ENCODE results near the gene KCNQ1OT1. TPM values are rescaled to one million over a fixed set of nuclear protein-coding genes. Genes with fewer than 3 reads are reported as not detected.
A peak's percentile ranks its signal among the peaks of the same experiment; 100 is the strongest.

Gene KCNQ1OT1
- total and polyA plus RNA-seq, 2 donors, result 0.09 to 0.42 TPM

GRCh38 chr11:2700415-2701211 lies 819 bp upstream of the KCNQ1OT1 start:
- WGBS, result 56% methylated on average over 52 of the region's 52 CpGs
- Histone ChIP-seq H3K4me3 (ENCODE audit: low read length in 2 of 2) (peak overlapping the region; percentile 62 to 71), H3K36me3 (ENCODE audit: control insufficient read depth in 2 of 2, insufficient read depth in 2 of 2, low read length in 1 of 2) (no peaks in the 10 kb centered on the region), H3K27ac (ENCODE audit: low read depth in 1 of 2, low read length in 1 of 2) (peak overlapping the region in 1 of 2 donors; percentile 44), H3K9me3 (ENCODE audit: control insufficient read depth in 2 of 2, insufficient read depth in 1 of 2, low read length in 1 of 2) (peaks cover 0 to 13% of the 10 kb centered on the region in 2 donors), H3K4me1 (ENCODE audit: control insufficient read depth in 2 of 2, insufficient read depth in 2 of 2, low read length in 2 of 2) (peaks cover 0 to 45% of the 10 kb centered on the region in 2 donors), H3K27me3 (ENCODE audit: control insufficient read depth in 2 of 2, insufficient read depth in 1 of 2, low read length in 1 of 2) (peaks cover 0 to 7% of the 10 kb centered on the region in 2 donors)
- DNase-seq (ENCODE audit: low read depth in 6 of 9, low spot score in 9 of 9), result no peak

GRCh38 chr11:2699185-2699530 lies 636 bp downstream of the KCNQ1OT1 start:
- 50% methylated on average over 31 of the region's 31 CpGs for WGBS
- peaks cover 0 to 40% of the 10 kb centered on the region in 2 donors for H3K4me1 ChIP-seq (ENCODE audit: control insufficient read depth in 2 of 2, insufficient read depth in 2 of 2, low read length in 2 of 2)
- H3K9me3 ChIP-seq (ENCODE audit: control insufficient read depth in 2 of 2, insufficient read depth in 1 of 2, low read length in 1 of 2), result peaks cover 0 to 13% of the 10 kb centered on the region in 2 donors
- peak overlapping the region; percentile 59 to 71 for H3K4me3 ChIP-seq (ENCODE audit: low read length in 2 of 2)
- H3K27me3 ChIP-seq (ENCODE audit: control insufficient read depth in 2 of 2, insufficient read depth in 1 of 2, low read length in 1 of 2), result peaks cover 0 to 7% of the 10 kb centered on the region in 2 donors
- H3K27ac ChIP-seq (ENCODE audit: low read depth in 1 of 2, low read length in 1 of 2), result no peak overlapping the region
- no peak for DNase-seq (ENCODE audit: low read depth in 6 of 9, low spot score in 9 of 9)
- H3K36me3 ChIP-seq (ENCODE audit: control insufficient read depth in 2 of 2, insufficient read depth in 2 of 2, low read length in 1 of 2), result no peaks in the 10 kb centered on the region

GRCh38 chr11:2698386-2699184 lies 1.2 kb downstream of the KCNQ1OT1 start:
- Histone ChIP-seq H3K36me3 (ENCODE audit: control insufficient read depth in 2 of 2, insufficient read depth in 2 of 2, low read length in 1 of 2) (no peaks in the 10 kb centered on the region), H3K27ac (ENCODE audit: low read depth in 1 of 2, low read length in 1 of 2) (no peak overlapping the region), H3K4me1 (ENCODE audit: control insufficient read depth in 2 of 2, insufficient read depth in 2 of 2, low read length in 2 of 2) (peaks cover 0 to 34% of the 10 kb centered on the region in 2 donors), H3K9me3 (ENCODE audit: control insufficient read depth in 2 of 2, insufficient read depth in 1 of 2, low read length in 1 of 2) (peaks cover 0 to 13% of the 10 kb centered on the region in 2 donors), H3K4me3 (ENCODE audit: low read length in 2 of 2) (peak overlapping the region; percentile 59 to 71), H3K27me3 (ENCODE audit: control insufficient read depth in 2 of 2, insufficient read depth in 1 of 2, low read length in 1 of 2) (peaks cover 0 to 7% of the 10 kb centered on the region in 2 donors)
- no peak for DNase-seq (ENCODE audit: low read depth in 6 of 9, low spot score in 9 of 9)
- 54% methylated on average over 20 of the region's 20 CpGs for WGBS

GRCh38 chr11:2697866-2698265 lies 1.9 kb downstream of the KCNQ1OT1 start:
- no peak overlapping the region for H3K4me3 ChIP-seq (ENCODE audit: low read length in 2 of 2)
- no peaks in the 10 kb centered on the region for H3K36me3 ChIP-seq (ENCODE audit: control insufficient read depth in 2 of 2, insufficient read depth in 2 of 2, low read length in 1 of 2)
- 58% methylated on average over 1 of the region's 1 CpG for WGBS
- peaks cover 0 to 13% of the 10 kb centered on the region in 2 donors for H3K9me3 ChIP-seq (ENCODE audit: control insufficient read depth in 2 of 2, insufficient read depth in 1 of 2, low read length in 1 of 2)
- H3K27ac ChIP-seq (ENCODE audit: low read depth in 1 of 2, low read length in 1 of 2), result no peak overlapping the region
- peaks cover 0 to 7% of the 10 kb centered on the region in 2 donors for H3K27me3 ChIP-seq (ENCODE audit: control insufficient read depth in 2 of 2, insufficient read depth in 1 of 2, low read length in 1 of 2)
- peaks cover 0 to 27% of the 10 kb centered on the region in 2 donors for H3K4me1 ChIP-seq (ENCODE audit: control insufficient read depth in 2 of 2, insufficient read depth in 2 of 2, low read length in 2 of 2)
- no peak for DNase-seq (ENCODE audit: low read depth in 6 of 9, low spot score in 9 of 9)

- Histone ChIP-seq H3K36me3 (ENCODE audit: control insufficient read depth in 2 of 2, insufficient read depth in 2 of 2, low read length in 1 of 2) (no peaks in the 10 kb centered on the region), H3K27ac (ENCODE audit: low read depth in 1 of 2, low read length in 1 of 2) (no peak overlapping the region), H3K4me1 (ENCODE audit: control insufficient read depth in 2 of 2, insufficient read depth in 2 of 2, low read length in 2 of 2) (peaks cover 0 to 24% of the 10 kb centered on the region in 2 donors), H3K27me3 (ENCODE audit: control insufficient read depth in 2 of 2, insufficient read depth in 1 of 2, low read length in 1 of 2) (peaks cover 0 to 7% of the 10 kb centered on the region in 2 donors), H3K4me3 (ENCODE audit: low read length in 2 of 2) (no peak overlapping the region), H3K9me3 (ENCODE audit: control insufficient read depth in 2 of 2, insufficient read depth in 1 of 2, low read length in 1 of 2) (peaks cover 0 to 13% of the 10 kb centered on the region in 2 donors)
- 97% methylated on average over 5 of the region's 5 CpGs for WGBS
- DNase-seq (ENCODE audit: low read depth in 6 of 9, low spot score in 9 of 9), result no peak
These were observed 3.3 kb downstream of the KCNQ1OT1 start for GRCh38 chr11:2696455-2696854.

GRCh38 chr11:2694995-2695939 lies 4.5 kb downstream of the KCNQ1OT1 start:
- Histone ChIP-seq H3K27ac (ENCODE audit: low read depth in 1 of 2, low read length in 1 of 2) (no peak overlapping the region), H3K27me3 (ENCODE audit: control insufficient read depth in 2 of 2, insufficient read depth in 1 of 2, low read length in 1 of 2) (peaks cover 0 to 7% of the 10 kb centered on the region in 2 donors), H3K4me1 (ENCODE audit: control insufficient read depth in 2 of 2, insufficient read depth in 2 of 2, low read length in 2 of 2) (peaks cover 0 to 16% of the 10 kb centered on the region in 2 donors), H3K36me3 (ENCODE audit: control insufficient read depth in 2 of 2, insufficient read depth in 2 of 2, low read length in 1 of 2) (no peaks in the 10 kb centered on the region), H3K9me3 (ENCODE audit: control insufficient read depth in 2 of 2, insufficient read depth in 1 of 2, low read length in 1 of 2) (peaks cover 0 to 13% of the 10 kb centered on the region in 2 donors), H3K4me3 (ENCODE audit: low read length in 2 of 2) (no peak overlapping the region)
- 97% methylated on average over 9 of the region's 9 CpGs for WGBS
- DNase-seq (ENCODE audit: low read depth in 6 of 9, low spot score in 9 of 9), result no peak

- no peak for DNase-seq (ENCODE audit: low read depth in 6 of 9, low spot score in 9 of 9)
- peaks cover 0 to 16% of the 10 kb centered on the region in 2 donors for H3K4me1 ChIP-seq (ENCODE audit: control insufficient read depth in 2 of 2, insufficient read depth in 2 of 2, low read length in 2 of 2)
- WGBS, result 91% methylated on average over 7 of the region's 7 CpGs
These were observed 5.3 kb downstream of the KCNQ1OT1 start for GRCh38 chr11:2694495-2694894.

GRCh38 chr11:2693271-2694261 lies 6.2 kb downstream of the KCNQ1OT1 start:
- Histone ChIP-seq H3K9me3 (ENCODE audit: control insufficient read depth in 2 of 2, insufficient read depth in 1 of 2, low read length in 1 of 2) (no peaks in the 10 kb centered on the region), H3K4me3 (ENCODE audit: low read length in 2 of 2) (no peak overlapping the region), H3K27ac (ENCODE audit: low read depth in 1 of 2, low read length in 1 of 2) (no peak overlapping the region), H3K4me1 (ENCODE audit: control insufficient read depth in 2 of 2, insufficient read depth in 2 of 2, low read length in 2 of 2) (peaks cover 0 to 12% of the 10 kb centered on the region in 2 donors), H3K36me3 (ENCODE audit: control insufficient read depth in 2 of 2, insufficient read depth in 2 of 2, low read length in 1 of 2) (no peaks in the 10 kb centered on the region), H3K27me3 (ENCODE audit: control insufficient read depth in 2 of 2, insufficient read depth in 1 of 2, low read length in 1 of 2) (peaks cover 0 to under 1% of the 10 kb centered on the region in 2 donors)
- DNase-seq (ENCODE audit: low read depth in 6 of 9, low spot score in 9 of 9), result no peak
- WGBS, result 93% methylated on average over 18 of the region's 18 CpGs

More at GRCh38 chr11:2694495-2694894, 5.3 kb downstream of the KCNQ1OT1 start:
- H3K27ac ChIP-seq (ENCODE audit: low read depth in 1 of 2, low read length in 1 of 2), result no peak overlapping the region
- no peak overlapping the region for H3K4me3 ChIP-seq (ENCODE audit: low read length in 2 of 2)
- H3K36me3 ChIP-seq (ENCODE audit: control insufficient read depth in 2 of 2, insufficient read depth in 2 of 2, low read length in 1 of 2), result no peaks in the 10 kb centered on the region
- H3K9me3 ChIP-seq (ENCODE audit: control insufficient read depth in 2 of 2, insufficient read depth in 1 of 2, low read length in 1 of 2), result peaks cover 0 to 8% of the 10 kb centered on the region in 2 donors
- peaks cover 0 to 7% of the 10 kb centered on the region in 2 donors for H3K27me3 ChIP-seq (ENCODE audit: control insufficient read depth in 2 of 2, insufficient read depth in 1 of 2, low read length in 1 of 2)

Measured in thymus (tissue), 11 donors.